ENCODE results near the gene PLA2G7.
A peak's percentile ranks its signal among the peaks of the same experiment; 100 is the strongest.
"Not testable (repeated sequence)": the region's sequence is repeated elsewhere in the genome, so short reads cannot be mapped to it uniquely, and the experiment has no call there.

PLA2G7 gene

GRCh38 chr6:46734867-46735719 lies at the start of gene PLA2G7:
Gene PLA2G7 (minus strand): TSS chr6:46735375. CDS start chr6:46722891, 12,484 bp downstream.
- FAIRE-seq: no peak

- no peak for FAIRE-seq
Measured at GRCh38 chr6:46784535-46784934, 49.4 kb upstream of the PLA2G7 start.

GRCh38 chr6:46781478-46782378 lies 46.6 kb upstream of the PLA2G7 start:
- peak; percentile 99 for FAIRE-seq

- FAIRE-seq: no peak
Measured at GRCh38 chr6:46777476-46778346, 42.5 kb upstream of the PLA2G7 start.

- no peak for FAIRE-seq
Measured at GRCh38 chr6:46776070-46776712, 41.0 kb upstream of the PLA2G7 start.

GRCh38 chr6:46774736-46775135 lies 39.6 kb upstream of the PLA2G7 start:
- not testable (repeated sequence) for FAIRE-seq

GRCh38 chr6:46773201-46773855 lies 38.2 kb upstream of the PLA2G7 start:
- no peak for FAIRE-seq

- no peak for FAIRE-seq
Measured at GRCh38 chr6:46772762-46773161, 37.6 kb upstream of the PLA2G7 start.

- no peak for FAIRE-seq
Measured at GRCh38 chr6:46772016-46772415, 36.8 kb upstream of the PLA2G7 start.

GRCh38 chr6:46764961-46765360 lies 29.8 kb upstream of the PLA2G7 start:
- FAIRE-seq: no peak

GRCh38 chr6:46764280-46764679 lies 29.1 kb upstream of the PLA2G7 start:
- FAIRE-seq: not testable (repeated sequence)

GRCh38 chr6:46763466-46763865 lies 28.3 kb upstream of the PLA2G7 start:
- FAIRE-seq: no peak

- no peak for FAIRE-seq
Measured at GRCh38 chr6:46760925-46761324, 25.8 kb upstream of the PLA2G7 start.

GRCh38 chr6:46758960-46759753 lies 24.0 kb upstream of the PLA2G7 start:
- no peak for FAIRE-seq

- FAIRE-seq: no peak
Measured at GRCh38 chr6:46757214-46757596, 22.0 kb upstream of the PLA2G7 start.

GRCh38 chr6:46756469-46757213 lies 21.5 kb upstream of the PLA2G7 start:
- no peak for FAIRE-seq

GRCh38 chr6:46755865-46756264 lies 20.7 kb upstream of the PLA2G7 start:
- FAIRE-seq: no peak

- FAIRE-seq: no peak
Measured at GRCh38 chr6:46751658-46752057, 16.5 kb upstream of the PLA2G7 start.

- FAIRE-seq: no peak
Measured at GRCh38 chr6:46749731-46750130, 14.6 kb upstream of the PLA2G7 start.

GRCh38 chr6:46748940-46749503 lies 13.8 kb upstream of the PLA2G7 start:
- FAIRE-seq: no peak
